DMS114 treated with DMSO at 0.1 percent for 48 hours (cell line): ENCODE measurements around the gene GZMM.

Experiments used
- DNase-seq: peaks from one replicate; lab custom pipeline; 2025; ENCODE audit not compliant: unreplicated experiment; lab: John Stamatoyannopoulos, UW

Gene GZMM

GRCh38 chr19:594265-594870 lies 50.5 kb downstream of the GZMM start:
- no peak for DNase-seq

DNA sequence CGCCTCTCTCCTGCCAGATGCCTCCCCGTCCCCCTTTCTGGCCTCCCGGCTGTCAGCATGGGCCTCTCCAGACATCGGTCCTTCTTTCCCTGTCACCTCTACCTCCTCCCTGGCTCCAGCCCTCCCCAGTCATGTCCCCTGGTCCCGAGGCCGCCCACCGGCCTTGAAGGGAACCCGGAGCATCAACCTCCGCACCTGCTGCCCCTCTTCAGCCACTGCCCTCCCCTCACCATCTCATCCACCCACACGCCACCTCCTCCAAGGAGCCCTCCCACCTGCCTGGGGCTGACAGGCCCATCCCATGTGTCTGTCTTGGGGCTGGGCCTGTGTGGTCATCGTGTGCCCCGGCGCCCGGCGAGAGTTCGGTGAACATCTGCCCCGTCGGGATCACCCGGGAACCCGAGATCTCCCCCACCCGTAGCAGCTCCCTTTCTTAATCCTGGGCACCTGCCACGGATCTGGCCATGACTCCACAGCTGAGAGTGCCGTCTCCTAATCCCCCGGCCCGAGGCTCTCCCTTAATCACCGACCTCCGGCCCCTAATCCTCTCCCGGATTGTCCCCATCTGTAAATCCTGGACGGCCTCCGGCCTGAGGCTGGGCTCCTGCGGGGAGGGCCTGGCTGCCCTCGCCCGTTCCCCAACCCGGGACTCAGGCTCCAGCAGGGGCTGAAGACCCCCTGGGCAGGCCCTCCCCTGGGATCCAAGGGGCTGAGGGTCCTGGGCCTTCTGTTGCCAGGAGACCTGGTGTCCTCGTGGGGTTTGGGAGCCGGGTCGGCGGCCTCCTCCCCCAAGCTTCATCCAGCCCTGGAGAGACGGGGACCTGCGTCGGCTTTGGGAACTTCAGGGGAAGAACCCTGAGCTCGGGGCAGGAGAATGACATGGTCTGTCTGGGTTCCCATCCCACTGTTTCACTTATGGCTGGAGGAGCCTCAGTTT lies 51.7 kb downstream of the GZMM start:
- no peak for DNase-seq

DNA sequence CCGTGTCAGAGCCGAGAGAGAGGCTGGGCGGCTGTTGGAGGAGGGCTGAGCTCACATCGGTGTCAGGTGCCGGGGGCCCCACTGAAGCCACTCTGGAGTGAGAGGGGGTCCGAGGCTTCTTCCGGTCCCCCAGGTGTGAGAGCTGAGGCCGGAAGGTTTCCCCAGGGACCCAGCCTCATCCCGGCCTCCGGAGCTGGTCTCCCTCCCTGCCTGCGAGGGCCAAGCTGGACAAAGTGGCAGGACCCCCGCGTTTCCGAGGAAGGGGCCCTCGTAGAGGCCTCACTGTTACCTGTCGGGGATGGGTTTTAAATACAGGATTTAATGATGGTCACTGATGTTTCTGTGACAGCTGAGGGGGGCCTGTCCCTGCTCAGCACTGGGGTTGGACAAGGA lies 52.4 kb downstream of the GZMM start:
- no peak for DNase-seq

DNA sequence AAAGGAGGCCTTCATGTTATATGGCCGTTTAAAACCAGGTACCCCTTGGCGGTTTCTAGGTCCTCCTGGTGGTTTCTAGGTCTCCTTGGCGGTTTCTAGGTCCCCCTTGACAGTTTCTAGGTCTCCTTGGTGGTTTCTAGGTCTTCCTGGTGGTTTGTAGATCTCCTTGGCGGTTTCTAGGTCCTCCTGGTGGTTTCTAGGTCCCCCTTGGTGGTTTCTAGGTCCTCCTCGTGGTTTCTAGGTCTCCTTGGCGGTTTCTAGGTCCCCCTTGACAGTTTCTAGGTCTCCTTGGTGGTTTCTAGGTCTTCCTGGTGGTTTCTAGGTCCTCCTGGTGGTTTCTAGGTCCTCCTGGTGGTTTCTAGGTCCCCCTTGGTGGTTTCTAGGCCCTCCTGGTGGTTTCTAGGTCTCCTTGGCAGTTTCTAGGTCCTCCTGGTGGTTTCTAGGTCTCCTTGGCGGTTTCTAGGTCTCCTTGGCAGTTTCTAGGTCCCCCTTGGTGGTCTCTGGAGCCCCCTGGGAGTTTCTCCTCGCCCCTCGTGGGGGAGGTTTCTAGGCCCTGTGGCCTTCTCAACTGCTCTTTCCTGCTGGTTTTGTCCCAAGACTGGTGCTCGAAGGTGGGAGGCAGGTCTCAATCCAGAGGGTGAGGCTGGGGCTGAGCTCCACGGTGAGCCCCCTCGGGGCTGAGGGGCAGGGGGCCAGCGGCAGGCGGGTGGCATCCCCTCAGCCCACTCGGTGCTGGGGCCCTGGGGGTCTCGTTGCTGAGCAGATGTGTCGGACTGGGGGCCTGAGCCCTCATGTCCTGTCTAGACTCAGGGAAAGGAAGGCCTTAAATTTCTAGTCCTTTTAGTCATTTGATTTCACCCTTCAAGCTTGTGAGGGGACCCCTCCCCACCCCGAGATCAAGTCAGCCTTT lies 53.8 kb downstream of the GZMM start:
- no peak for DNase-seq
